GM12873 (cell line): Measurements from ENCODE around the gene FOXJ3.

ENCODE experiments used
- CTCF ChIP-seq: IDR thresholded peaks from 2 replicates; pipeline ENCODE4 v1.5.1; 2012; ENCODE audit warnings: low read depth, mild to moderate bottlenecking, moderate library complexity, low read length, control low read depth; ENCODE audit not compliant: insufficient read depth; ENCODE audit errors: missing control alignments

Gene FOXJ3

GRCh38 chr1:42322577-42322976 lies 12.5 kb downstream of the FOXJ3 start:
- TF ChIP-seq CTCF, result no peak

GRCh38 chr1:42321731-42322130 lies 13.3 kb downstream of the FOXJ3 start:
- no peak for TF ChIP-seq CTCF

GRCh38 chr1:42320708-42321107 lies 14.3 kb downstream of the FOXJ3 start:
- TF ChIP-seq CTCF, result no peak

GRCh38 chr1:42319871-42320484 lies 15.1 kb downstream of the FOXJ3 start:
- no peak for TF ChIP-seq CTCF

- no peak for TF ChIP-seq CTCF
Observed at GRCh38 chr1:42319128-42319851, 15.7 kb downstream of the FOXJ3 start.

GRCh38 chr1:42318601-42319000 lies 16.4 kb downstream of the FOXJ3 start:
- no peak for TF ChIP-seq CTCF

GRCh38 chr1:42317308-42317707 lies 17.7 kb downstream of the FOXJ3 start:
- no peak for TF ChIP-seq CTCF
